Stimulated activated CD4-positive, alpha-beta T cell treated with anti-CD3 and anti-CD28 coated beads, Interleukin-2, amount 100 ng/mL, for 4 hours (primary cell): ENCODE results near the gene WFDC6.

Experiments used
- DNase-seq: peaks from one replicate; pipeline ENCODE4 v3.0.0-alpha.2; 2020; ENCODE audit warnings: low read depth

Gene WFDC6

DNA sequence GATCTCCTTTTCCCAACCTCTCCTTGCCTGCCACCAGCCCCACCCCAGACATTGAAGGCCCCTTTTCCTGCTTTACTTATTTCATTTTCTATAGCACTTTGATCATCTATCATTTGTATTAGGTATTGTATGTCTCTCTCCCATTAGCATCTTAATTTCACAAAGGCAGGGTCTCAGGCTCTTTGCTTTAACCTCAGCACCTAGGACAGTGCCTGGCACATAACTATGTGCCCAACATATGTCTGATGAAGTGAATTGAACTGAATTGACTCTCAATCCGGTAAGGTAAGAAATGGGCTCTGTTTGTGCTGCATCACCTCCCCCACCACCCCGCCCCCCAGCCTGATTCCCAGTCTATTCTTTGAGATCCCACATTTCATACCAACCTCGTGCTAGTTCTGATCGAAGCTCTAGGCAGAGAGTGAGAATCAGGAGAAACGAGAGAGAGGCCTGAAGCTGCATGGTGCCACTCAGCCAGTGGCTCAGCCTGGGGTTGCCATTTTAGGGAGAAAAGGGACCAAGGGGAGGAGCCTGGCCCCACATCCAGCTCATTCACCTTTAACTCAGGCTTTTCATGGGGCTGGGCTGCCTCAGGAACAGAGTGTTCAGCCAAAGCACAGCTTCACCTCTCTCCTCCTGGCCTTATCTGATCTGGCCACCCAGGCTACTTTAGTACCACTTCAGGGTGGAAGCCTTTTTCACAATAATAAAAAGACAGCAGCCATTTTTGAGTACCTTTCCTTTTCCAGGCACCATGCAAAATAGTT, 24.0 kb downstream of the WFDC6 start, which contains the start of gene SPINT3:
Gene SPINT3 (minus strand): TSS at position 476 of the 767 bp plus-strand sequence. CDS start 14 bp downstream, at position 462.
- no peak for DNase-seq

DNA sequence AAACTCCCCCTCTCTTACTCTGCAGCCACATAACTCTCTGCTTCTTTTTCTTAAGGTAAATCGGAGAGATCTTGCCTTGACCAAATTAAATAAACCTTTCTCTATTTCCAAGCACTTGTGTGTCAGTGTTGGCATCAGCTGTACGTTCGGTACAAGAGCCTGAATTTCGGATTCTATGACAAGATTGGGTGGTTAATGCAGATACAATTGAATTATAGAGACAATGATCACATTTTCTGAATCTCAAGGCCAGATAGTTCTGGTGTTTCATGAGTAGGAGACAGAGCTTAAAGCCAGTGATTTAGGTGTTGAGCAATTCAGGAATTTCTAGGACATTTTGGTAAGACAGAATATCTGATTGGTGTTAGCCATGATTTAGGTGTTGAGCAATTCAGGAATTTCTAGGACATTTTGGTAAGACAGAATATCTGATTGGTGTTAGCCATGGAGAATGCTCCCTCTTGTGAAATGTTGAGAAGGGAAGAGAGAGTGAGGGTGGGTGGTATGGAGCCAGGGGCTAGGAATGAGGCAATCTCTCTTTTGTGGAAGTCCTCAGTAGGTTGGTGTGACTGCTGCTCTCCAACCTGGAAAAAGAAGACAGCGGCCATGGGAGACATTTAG, 28.9 kb downstream of the WFDC6 start:
- no peak for DNase-seq

DNA sequence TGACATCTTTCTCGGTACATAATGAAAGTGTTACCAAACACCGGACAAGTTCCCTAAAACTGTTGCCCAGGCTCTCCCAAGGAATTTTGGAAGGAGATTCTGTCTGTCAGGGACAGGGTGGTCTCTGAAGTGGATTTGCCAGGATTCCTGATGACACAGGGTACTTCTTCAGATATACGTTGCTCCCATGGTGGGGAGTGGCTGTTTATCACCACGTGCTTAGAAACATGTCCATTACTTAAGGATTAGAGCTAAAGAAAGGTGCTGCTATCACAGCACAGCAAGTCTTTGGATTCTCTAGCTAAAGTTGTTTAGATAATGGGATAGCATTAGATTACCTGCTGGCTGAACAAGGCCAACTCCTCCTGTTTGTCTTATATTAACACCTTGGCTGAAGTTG, 30.2 kb downstream of the WFDC6 start:
- DNase-seq = no peak

DNA sequence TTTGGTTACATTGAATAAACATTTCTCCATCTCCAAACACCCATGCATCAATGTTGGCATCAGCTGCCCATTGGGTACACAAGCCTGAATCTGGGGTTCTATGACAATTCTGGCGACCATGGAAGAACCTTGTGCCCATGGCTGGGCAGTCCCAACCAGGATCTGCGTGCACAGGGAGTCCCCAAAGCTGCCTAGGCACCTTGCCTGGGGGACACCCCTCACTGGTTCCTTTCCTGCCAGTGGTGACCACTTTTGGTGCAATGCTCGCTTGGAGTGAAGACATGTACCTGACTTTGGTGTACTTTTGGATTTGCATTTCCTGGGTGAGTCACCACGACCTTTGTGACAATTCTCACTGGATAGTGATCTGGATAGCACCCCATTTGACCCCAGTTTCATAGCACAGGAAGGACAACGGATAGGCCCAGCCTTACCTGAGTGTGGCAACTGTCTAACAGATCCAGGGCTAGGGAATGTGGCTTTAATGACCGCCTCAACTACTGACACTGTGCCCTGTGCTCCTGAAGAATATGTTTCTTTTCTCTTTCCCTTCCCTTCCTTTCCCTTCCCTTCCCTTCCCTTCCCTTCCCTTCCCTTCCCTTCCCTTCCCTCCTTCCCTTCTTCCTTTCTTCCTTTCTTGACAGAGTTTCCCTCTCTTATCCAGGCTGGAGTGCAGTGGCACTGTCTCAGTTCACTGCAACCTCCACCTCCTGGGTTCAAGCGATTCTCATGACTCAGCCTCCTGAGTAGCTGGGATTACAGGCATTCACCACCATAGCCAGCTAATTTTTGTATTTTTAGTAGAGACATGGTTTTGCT, 31.0 kb downstream of the WFDC6 start:
- DNase-seq = no peak

DNA sequence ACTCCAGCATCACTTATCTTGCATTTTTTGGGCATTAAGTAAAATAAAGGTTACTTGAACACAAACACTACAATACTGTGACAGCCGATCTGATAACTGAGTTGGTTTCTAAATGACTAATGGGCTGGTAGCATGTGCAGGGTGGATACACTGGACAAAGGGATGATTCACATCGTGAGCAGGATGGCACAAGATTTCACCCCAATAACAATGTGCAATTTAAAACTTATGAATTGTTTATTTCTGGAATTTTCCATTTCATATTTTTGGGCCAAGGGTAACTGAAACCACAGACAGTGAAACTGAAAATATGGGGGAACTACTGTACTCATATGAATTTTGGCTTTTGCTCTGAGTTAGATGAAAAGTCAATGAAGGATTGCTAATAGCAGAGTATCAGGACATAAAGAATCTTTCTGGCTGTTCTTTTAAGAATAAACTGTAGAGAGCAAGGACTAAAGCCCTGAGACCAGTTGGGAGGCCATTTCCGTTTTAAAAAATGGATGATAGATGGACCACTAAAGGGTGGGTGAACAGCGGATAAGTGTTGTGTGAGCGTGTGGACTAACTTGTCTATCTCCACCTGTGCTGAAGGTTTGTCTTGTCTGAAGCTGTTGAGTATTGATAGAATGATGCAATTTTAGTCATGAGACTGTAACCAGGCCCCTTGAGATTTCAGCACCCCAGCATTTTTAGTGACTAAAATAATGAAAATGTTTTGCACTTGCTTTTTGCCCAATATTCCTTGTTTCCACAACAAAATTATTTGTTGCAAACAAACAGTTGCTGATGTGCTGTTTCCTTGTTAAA, 32.1 kb downstream of the WFDC6 start:
- DNase-seq = no peak

DNA sequence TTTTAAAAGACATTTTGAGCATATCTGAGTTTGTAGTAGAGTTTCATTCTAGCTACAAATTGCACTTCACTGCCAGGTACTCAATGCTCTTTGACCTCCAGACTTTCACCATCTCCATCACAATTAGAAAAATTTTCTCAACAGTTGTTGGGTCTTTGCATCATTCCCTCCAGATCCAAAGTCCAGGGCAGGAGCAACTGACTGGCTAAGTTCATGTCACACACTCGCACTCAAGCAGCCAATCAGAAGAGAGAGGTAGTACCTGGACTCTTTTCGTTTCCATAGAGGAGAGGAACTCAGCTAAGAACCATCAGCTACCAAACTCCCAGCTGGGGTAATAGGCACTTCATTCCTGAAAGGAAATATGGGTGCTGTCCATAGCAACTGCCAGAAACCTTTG, 32.9 kb downstream of the WFDC6 start:
- DNase-seq = no peak

DNA sequence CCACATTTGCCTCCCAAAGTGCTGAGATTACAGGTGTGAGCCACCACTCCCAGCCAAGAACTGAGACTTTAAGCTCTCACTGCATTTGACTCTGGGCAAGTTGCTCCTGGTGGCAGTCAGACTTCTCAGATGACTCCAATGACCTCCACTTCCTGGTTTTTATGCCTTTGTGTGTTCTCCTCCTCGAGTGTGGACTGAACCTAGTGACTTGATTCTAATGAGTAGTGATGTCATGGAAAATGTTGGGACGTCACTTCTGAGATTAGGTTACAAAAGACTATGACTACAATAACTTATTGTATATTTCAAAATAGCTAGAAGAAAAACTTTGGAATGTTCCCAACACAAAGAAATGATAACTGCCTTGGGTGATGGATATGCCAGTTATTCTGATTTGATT, 35.9 kb downstream of the WFDC6 start:
- no peak for DNase-seq

DNA sequence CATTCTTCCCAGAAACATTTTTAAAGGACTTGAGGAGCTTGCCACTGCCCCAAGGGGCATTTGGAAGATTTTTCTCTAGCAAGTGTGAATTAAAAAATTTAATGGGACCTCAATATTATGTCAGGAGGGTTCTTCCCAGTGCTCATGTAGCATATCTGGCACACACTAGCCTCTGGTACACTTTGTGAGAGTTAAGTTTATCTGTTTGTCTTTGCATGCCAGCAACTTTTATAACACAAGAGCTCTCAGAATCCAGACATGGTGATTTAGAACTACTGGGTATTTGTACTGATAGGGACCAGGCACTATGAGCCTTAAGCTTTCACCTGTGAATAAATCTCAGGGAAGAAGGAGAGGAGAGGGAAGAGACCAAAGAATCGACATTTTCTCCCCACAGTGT, 36.7 kb downstream of the WFDC6 start:
- no peak for DNase-seq

DNA sequence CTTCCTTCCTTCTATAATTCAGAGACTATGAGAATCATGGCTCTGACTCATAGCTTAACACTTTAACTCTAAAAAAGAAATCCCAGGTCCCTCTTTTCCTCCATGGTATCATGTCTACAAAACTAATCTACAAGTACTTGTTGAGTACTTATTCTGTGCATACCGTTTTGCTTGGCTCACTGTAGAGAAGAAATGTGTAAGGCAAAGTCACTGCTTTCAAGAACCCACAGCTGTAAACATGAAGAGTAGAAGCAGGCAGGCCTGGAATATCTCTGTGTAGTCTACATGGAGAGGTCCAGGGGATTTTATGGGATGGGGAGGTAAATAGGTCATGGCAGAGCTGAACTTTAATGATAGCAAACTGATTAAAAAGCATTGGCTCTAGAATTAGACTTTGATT, 37.7 kb downstream of the WFDC6 start:
- no peak for DNase-seq

DNA sequence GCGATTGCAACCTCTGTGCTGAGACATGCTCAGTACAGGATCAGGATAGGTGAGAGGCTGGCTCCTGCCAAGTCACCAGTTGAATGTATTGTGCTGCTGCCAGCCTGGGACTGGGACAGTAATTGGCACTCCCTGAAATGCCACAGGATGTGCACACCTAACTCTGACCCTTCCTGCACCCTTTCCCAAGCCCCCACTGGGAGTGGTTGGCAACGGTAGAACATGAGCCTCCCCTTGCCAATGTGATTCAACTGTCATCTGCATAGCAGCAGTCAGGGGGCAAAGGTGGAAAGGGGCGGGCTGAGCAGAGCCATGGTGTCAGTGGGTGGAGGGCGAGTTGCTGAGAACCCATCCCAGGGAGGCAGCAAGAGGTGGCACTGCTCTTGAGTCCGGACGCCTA, 39.3 kb downstream of the WFDC6 start:
- no peak for DNase-seq

DNA sequence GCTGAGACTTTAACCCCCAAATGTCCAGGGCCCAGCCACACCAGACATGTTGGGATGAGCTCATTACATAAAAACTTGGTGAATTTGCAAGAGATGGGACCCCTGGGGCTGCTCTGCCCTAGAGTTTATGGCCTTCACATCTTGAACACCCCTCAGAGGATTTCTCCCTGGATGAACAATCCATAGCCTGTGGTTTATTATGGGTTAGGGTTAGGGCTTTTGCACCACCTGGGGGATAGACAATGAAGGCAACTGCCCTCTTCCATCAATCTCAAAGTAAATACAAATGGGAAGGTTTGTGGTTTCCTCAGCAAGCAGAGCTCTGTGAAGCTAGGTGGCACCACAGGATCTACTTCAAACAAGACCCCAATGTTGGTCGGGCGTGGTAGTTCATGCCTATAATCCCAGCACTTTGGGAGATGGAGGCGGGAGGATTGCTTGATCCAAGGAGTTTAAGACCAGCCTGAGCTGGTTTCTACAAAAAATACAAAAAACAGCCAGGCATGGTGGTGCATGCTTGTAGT, 41.2 kb downstream of the WFDC6 start:
- DNase-seq = no peak

DNA sequence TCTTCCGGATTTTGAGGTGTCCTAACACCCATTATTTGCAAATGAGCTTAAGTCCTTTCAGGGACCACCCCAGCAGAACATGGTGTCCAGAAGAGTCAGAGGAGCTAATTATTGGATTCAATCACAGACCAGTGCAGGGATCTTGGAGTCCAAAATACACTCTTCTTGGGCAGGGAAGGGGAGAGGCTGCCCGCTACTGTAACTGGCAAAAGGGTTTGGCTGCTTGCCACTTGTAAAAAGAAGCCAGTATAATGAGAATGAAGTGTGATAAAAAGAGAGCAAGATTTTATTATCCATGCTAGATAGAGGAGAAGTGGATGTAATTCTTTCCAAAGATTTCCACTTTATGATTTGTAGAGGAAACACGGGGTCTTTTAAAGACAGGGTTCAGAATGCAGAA, 43.1 kb downstream of the WFDC6 start:
- DNase-seq = no peak

DNA sequence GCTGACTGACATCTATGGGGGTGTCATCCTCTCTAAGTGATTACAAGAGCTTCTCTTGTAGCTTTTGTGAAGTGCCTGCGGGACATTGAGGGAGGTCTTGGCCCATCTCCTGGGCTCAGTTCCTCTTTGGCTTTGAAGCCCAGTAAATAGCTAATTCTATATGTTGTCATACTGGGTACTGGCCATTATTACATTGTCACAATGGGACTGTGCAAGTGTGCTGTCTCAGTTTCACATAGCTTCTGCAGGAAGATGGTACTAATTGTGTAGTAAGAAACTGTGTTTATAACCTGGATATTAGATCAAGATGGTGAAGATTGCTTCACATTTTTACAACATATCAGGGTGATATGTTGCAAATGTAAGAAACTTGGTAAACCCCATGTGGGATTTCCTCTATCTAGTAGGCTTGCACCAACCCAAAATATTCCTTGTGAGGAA, 43.8 kb downstream of the WFDC6 start:
- DNase-seq = no peak

DNA sequence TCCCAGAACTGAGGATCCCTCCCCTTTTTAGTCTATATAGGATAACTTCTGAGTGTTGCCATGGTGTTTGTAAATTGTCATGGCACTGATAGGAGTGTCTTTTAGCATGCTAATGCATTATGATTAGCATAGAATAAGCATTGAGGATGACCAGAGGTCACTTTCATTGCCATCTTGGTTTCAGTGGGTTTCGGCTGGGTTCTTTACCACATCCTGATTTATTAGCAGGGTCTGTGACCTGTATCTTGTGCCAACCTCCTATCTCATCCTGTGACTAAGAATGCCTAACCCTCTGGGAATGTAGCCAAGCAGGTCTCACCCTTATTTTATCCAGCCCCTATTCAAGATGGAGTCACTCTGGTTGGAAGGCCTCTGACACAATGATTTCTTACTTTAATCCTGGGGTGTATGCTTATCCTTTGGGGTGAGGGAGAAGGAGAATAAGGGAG, 50.2 kb downstream of the WFDC6 start:
- DNase-seq = no peak

DNA sequence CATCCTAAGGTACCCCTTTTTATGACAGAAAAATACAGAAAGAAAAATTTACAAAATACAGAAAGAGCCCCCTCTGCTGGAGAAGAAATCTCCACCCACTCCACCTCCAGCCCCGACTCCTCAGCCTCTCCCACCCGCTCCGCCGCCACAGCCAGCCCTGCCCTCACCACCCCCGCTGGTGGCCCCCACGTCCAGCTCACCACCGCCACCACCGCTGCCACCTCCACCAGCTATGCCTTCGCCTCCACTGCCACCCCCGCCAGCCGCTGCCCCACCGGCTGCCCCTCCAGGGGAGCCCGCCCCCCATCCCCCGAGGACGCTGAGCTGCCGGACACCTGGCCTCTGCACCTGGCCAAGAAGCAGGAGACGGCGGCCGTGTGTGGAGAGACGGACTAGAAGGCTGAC, 52.0 kb downstream of the WFDC6 start:
- no peak for DNase-seq

DNA sequence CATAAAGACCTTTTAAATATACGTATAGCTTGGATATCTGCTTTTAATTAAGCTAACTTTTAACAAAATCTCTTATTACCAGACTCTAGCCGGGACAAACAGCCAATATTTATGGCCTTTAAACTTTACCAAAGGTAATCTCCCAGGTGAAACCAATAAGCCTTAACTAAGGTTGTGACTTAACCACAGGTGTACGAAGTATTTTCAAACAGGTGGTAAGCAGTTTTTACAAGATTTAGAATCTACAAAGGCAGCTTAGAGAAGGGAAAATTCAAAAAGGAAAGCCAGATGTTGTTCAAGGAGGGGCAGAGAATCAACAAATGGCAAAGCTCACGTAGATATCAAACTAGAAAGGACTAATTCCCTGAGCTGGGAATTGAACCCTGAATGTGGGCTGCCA, 53.9 kb downstream of the WFDC6 start:
- DNase-seq = no peak

DNA sequence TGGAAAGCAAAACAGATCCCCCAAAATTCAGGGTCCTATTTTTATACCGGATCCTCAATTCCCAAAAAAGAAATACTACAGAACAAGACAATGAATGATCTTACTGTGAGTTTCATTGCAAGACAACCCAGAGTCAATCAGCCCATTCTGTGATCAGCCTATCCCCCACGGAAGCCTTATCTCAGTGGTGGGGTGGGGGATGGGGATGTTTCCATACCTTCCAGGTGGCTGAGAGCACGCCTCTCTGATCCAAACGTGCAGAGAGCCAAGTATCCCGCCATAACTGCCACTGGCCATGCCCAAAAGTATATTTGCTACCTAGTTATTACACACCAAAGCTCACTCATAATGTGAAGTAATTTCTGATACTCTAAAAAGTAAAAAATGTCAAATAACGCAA, 54.6 kb downstream of the WFDC6 start:
- no peak for DNase-seq
